ENCODE data around the gene ZNF443. TPM values are rescaled to one million over a fixed set of nuclear protein-coding genes. Genes with fewer than 3 reads are reported as not detected.
"Not testable (repeated sequence)": the region's sequence is repeated elsewhere in the genome, so short reads cannot be mapped to it uniquely, and the experiment has no call there.

The ZNF443 gene
- total RNA-seq, 4 donors from 2014 or later = 3.5 to 5.4 (median 4.8) TPM

DNA sequence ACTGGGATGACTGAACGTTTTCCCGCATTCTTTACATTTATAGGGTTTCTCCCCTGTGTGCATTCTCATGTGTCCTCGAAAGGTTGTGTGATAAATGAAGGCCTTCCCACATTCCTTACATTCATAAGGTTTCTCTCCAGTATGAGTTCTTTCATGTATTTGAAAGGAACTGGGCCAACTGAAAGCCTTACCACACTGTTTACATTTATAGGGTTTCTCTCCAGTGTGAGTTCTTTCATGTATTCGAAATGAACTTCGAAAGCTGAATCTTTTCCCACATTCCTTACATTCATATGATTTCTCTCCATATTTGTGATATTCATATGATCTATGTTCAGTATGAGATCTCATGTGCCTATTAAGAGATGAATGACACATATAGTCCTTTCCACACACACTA lies 24.4 kb upstream of the ZNF443 start:
- intact Hi-C loops (cut with DNase I) = no loop called here
- Histone ChIP-seq H3K36me3 (peaks cover 26 to 60% (median 35%) of the 10 kb centered on the region in 4 donors), H3K27me3 (no peaks in the 10 kb centered on the region), H3K27ac (replicated peaks in 1 of 4) (no peak overlapping the region), H3K4me3 (no peak overlapping the region), H3K4me1 (no peaks in the 10 kb centered on the region), H3K9me3 (peaks cover 12 to 61% (median 45%) of the 10 kb centered on the region in 4 donors)
- 90% methylated on average over 5 of the region's 5 CpGs for WGBS
- DNase-seq (ENCODE audit: extremely low spot score) = no peak
- TF ChIP-seq EP300 (IDR thresholded peaks at IDR 0.05) (no peak), POLR2A (IDR thresholded peaks at IDR 0.05; ENCODE audit: low read depth) (no peak), POLR2AphosphoS5 (IDR thresholded peaks at IDR 0.05) (no peak)

GRCh38 chr19:12464769-12465168 lies 23.9 kb upstream of the ZNF443 start:
- H3K27me3 ChIP-seq = no peaks in the 10 kb centered on the region
- H3K27ac ChIP-seq (replicated peaks in 1 of 4) = no peak overlapping the region
- intact Hi-C loops (cut with DNase I) = no loop called here

GRCh38 chr19:12464139-12464538 lies 23.3 kb upstream of the ZNF443 start:
- intact Hi-C loops (cut with DNase I); H3K27ac ChIP-seq (replicated peaks in 1 of 4); H3K4me3 ChIP-seq; DNase-seq (ENCODE audit: extremely low spot score); H3K4me1 ChIP-seq; H3K27me3 ChIP-seq: not testable (repeated sequence)
- H3K9me3 ChIP-seq = peaks cover 12 to 58% (median 42%) of the 10 kb centered on the region in 4 donors
- H3K36me3 ChIP-seq = peaks cover 26 to 60% (median 35%) of the 10 kb centered on the region in 4 donors
- 98% methylated on average over 6 of the region's 6 CpGs for WGBS

More at GRCh38 chr19:12464769-12465168, 23.9 kb upstream of the ZNF443 start:
- Histone ChIP-seq H3K4me3 (no peak overlapping the region), H3K9me3 (peaks cover 12 to 59% (median 43%) of the 10 kb centered on the region in 4 donors), H3K4me1 (no peaks in the 10 kb centered on the region), H3K36me3 (peaks cover 26 to 60% (median 35%) of the 10 kb centered on the region in 4 donors)
- 98% methylated on average over 3 of the region's 3 CpGs for WGBS
- TF ChIP-seq CTCF (IDR thresholded peaks at IDR 0.05) (no peak), POLR2A (IDR thresholded peaks at IDR 0.05; ENCODE audit: low read depth) (no peak), POLR2AphosphoS5 (IDR thresholded peaks at IDR 0.05) (no peak), EP300 (IDR thresholded peaks at IDR 0.05) (no peak)
- DNase-seq (ENCODE audit: extremely low spot score) = no peak

GRCh38 chr19:12453495-12453894 lies 12.7 kb upstream of the ZNF443 start:
- Histone ChIP-seq H3K27ac (replicated peaks in 1 of 4) (no peak overlapping the region), H3K27me3 (no peaks in the 10 kb centered on the region), H3K36me3 (peaks cover 0 to 2% (median 0%) of the 10 kb centered on the region in 4 donors), H3K4me3 (no peak overlapping the region), H3K9me3 (peaks cover 0 to 16% (median 6%) of the 10 kb centered on the region in 4 donors), H3K4me1 (no peaks in the 10 kb centered on the region)
- WGBS = 76% methylated on average over 6 of the region's 6 CpGs
- no peak for DNase-seq (ENCODE audit: extremely low spot score)
- TF ChIP-seq CTCF (IDR thresholded peaks at IDR 0.05) = no peak
- TF ChIP-seq POLR2AphosphoS5 (IDR thresholded peaks at IDR 0.05) = no peak
- TF ChIP-seq EP300 (IDR thresholded peaks at IDR 0.05) = no peak
- TF ChIP-seq POLR2A (IDR thresholded peaks at IDR 0.05; ENCODE audit: low read depth) = no peak
- intact Hi-C loops (cut with DNase I) = no loop called here

GRCh38 chr19:12450844-12451243 lies 10.0 kb upstream of the ZNF443 start:
- Histone ChIP-seq H3K27ac (replicated peaks in 1 of 4) (no peak overlapping the region), H3K4me1 (no peaks in the 10 kb centered on the region), H3K27me3 (no peaks in the 10 kb centered on the region), H3K36me3 (no peaks in the 10 kb centered on the region), H3K4me3 (no peak overlapping the region), H3K9me3 (peaks cover 0 to 16% (median 6%) of the 10 kb centered on the region in 4 donors)
- intact Hi-C loops (cut with DNase I) = no loop called here
- TF ChIP-seq POLR2AphosphoS5 (IDR thresholded peaks at IDR 0.05) (no peak), CTCF (IDR thresholded peaks at IDR 0.05) (no peak), POLR2A (IDR thresholded peaks at IDR 0.05; ENCODE audit: low read depth) (no peak), EP300 (IDR thresholded peaks at IDR 0.05) (no peak)
- no peak for DNase-seq (ENCODE audit: extremely low spot score)
- WGBS = 82% methylated on average over 10 of the region's 10 CpGs

GRCh38 chr19:12448808-12449207 lies 8.0 kb upstream of the ZNF443 start:
- no peak for DNase-seq (ENCODE audit: extremely low spot score)
- Histone ChIP-seq H3K36me3 (no peaks in the 10 kb centered on the region), H3K4me1 (no peaks in the 10 kb centered on the region), H3K27me3 (no peaks in the 10 kb centered on the region), H3K27ac (replicated peaks in 1 of 4) (no peak overlapping the region), H3K9me3 (peaks cover 0 to 16% (median 6%) of the 10 kb centered on the region in 4 donors), H3K4me3 (no peak overlapping the region)
- TF ChIP-seq POLR2A (IDR thresholded peaks at IDR 0.05; ENCODE audit: low read depth) (no peak), CTCF (IDR thresholded peaks at IDR 0.05) (no peak), POLR2AphosphoS5 (IDR thresholded peaks at IDR 0.05) (no peak), EP300 (IDR thresholded peaks at IDR 0.05) (no peak)
- intact Hi-C loops (cut with DNase I) = no loop called here
- WGBS = 86% methylated on average over 2 of the region's 2 CpGs

GRCh38 chr19:12439686-12440540 lies 908 bp downstream of the ZNF443 start:
- Histone ChIP-seq H3K4me3 (peak overlapping the region; percentile 72 to 79 (median 78)), H3K27ac (replicated peaks in 1 of 4) (peak overlapping the region; percentile 86 to 94 (median 88)), H3K4me1 (peaks cover 4 to 15% (median 10%) of the 10 kb centered on the region in 4 donors)
- H3K36me3 ChIP-seq; H3K9me3 ChIP-seq; intact Hi-C loops (cut with DNase I); DNase-seq (ENCODE audit: extremely low spot score); H3K27me3 ChIP-seq: not testable (repeated sequence)
- 7% methylated on average over 5 of the region's 28 CpGs for WGBS
